Neural cell (in vitro differentiated cells): ENCODE data around the gene ADCK2. TPM values are rescaled to one million over a fixed set of nuclear protein-coding genes. Genes with fewer than 3 reads are reported as not detected.
"Not testable (repeated sequence)": the region's sequence is repeated elsewhere in the genome, so short reads cannot be mapped to it uniquely, and the experiment has no call there.

Source experiments
- H2AFZ ChIP-seq: fragments of 200-600, 300-800 bp; sonication (generic), shearing (Covaris generic); 2 replicates; pipeline ENCODE4 v1.6.0; 2014; ENCODE audit warnings: low read depth, mild to moderate bottlenecking, antibody characterized with exemption, low read length, moderate library complexity
- H3F3A ChIP-seq: fragments of 200-600 bp; shearing (Covaris generic); 2 replicates; pipeline ENCODE4 v1.6.1; 2016; ENCODE audit warnings: mild to moderate bottlenecking, moderate library complexity, mixed read lengths, antibody characterized with exemption, low read length; ENCODE audit not compliant: insufficient read depth, poor library complexity, severe bottlenecking
- H3K27ac ChIP-seq: fragments of 200-600, 300-800 bp; sonication (generic), shearing (Covaris generic); 2 replicates; pipeline ENCODE4 v1.5.1; 2014; ENCODE audit warnings: mild to moderate bottlenecking, low read length, moderate library complexity
- H3K27me3 ChIP-seq: fragments of 300-800, 200-600 bp; sonication (generic), shearing (Covaris generic); 2 replicates; pipeline ENCODE4 v1.6.0; 2014; ENCODE audit warnings: mild to moderate bottlenecking, low read depth, low read length, moderate library complexity; ENCODE audit not compliant: insufficient read depth
- H3K36me3 ChIP-seq: fragments of 300-800, 200-600 bp; sonication (generic), shearing (Covaris generic); 2 replicates; pipeline ENCODE4 v1.5.1; 2014; ENCODE audit warnings: mild to moderate bottlenecking, antibody characterized with exemption, low read length, moderate library complexity; ENCODE audit not compliant: insufficient read depth
- H3K4me2 ChIP-seq: fragments of 300-800, 200-600 bp; sonication (generic), shearing (Covaris generic); 2 replicates; pipeline ENCODE4 v1.6.0; 2014; ENCODE audit warnings: mild to moderate bottlenecking, low read length
- H3K4me3 ChIP-seq: fragments of 300-800, 200-600 bp; sonication (generic), shearing (Covaris generic); 2 replicates; pipeline ENCODE4 v1.5.1; 2014; ENCODE audit warnings: mild to moderate bottlenecking, low read length, moderate library complexity
- H3K79me2 ChIP-seq: fragments of 200-600 bp; shearing (Covaris generic); replicated peaks from 2 replicates; pipeline ENCODE4 v1.6.0; 2014; ENCODE audit warnings: mild to moderate bottlenecking, low read length, moderate library complexity; ENCODE audit not compliant: insufficient read depth
- H3K9ac ChIP-seq: fragments of 300-800, 200-600 bp; sonication (generic), shearing (Covaris generic); 2 replicates; pipeline ENCODE4 v1.6.1; 2016; ENCODE audit warnings: mild to moderate bottlenecking, low read length, mixed read lengths
- H3K9me2 ChIP-seq: fragments of 200-600 bp; shearing (Covaris generic); 2 replicates; pipeline ENCODE4 v1.6.1; 2016; ENCODE audit warnings: mild to moderate bottlenecking, low read length, mixed read lengths; ENCODE audit not compliant: insufficient read depth
- H3K9me3 ChIP-seq: fragments of 200-600, 300-800 bp; sonication (generic), shearing (Covaris generic); 2 replicates; pipeline ENCODE4 v1.6.1; 2016; ENCODE audit warnings: mild to moderate bottlenecking, mixed run types, low read length, moderate library complexity, mixed read lengths
- H4K20me1 ChIP-seq: fragments of 200-600 bp; shearing (Covaris generic); 2 replicates; pipeline ENCODE4 v1.6.1; 2016; ENCODE audit warnings: mild to moderate bottlenecking, mixed run types; ENCODE audit not compliant: insufficient read depth
- EP300 ChIP-seq: fragments of 450-650 bp; conservative IDR thresholded peaks from 2 replicates; pipeline ENCODE4 v1.6.1; 2014; ENCODE audit warnings: antibody characterized with exemption, mild to moderate bottlenecking, moderate library complexity; ENCODE audit not compliant: poor library complexity, severe bottlenecking
- EZH2 ChIP-seq: fragments of 200-600, 300-800 bp; shearing (Covaris generic), sonication (generic); IDR thresholded peaks from 2 replicates; pipeline ENCODE4 v1.6.1; 2014; ENCODE audit warnings: antibody characterized with exemption, low read length, borderline replicate concordance, mild to moderate bottlenecking; ENCODE audit not compliant: insufficient read depth, poor library complexity, severe bottlenecking
- MXI1 ChIP-seq: fragments of 450-650 bp; conservative IDR thresholded peaks from 2 replicates; pipeline ENCODE4 v1.6.1; 2014; ENCODE audit warnings: antibody characterized with exemption, mild to moderate bottlenecking; ENCODE audit not compliant: poor library complexity, severe bottlenecking
- POLR2AphosphoS5 ChIP-seq: IDR thresholded peaks from 2 replicates; pipeline ENCODE4 v1.6.1; 2012
- RAD21 ChIP-seq: fragments of 450-650 bp; conservative IDR thresholded peaks from 2 replicates; pipeline ENCODE4 v1.6.1; 2014; ENCODE audit warnings: antibody characterized with exemption, mild to moderate bottlenecking, moderate library complexity
- REST ChIP-seq: IDR thresholded peaks from 2 replicates; pipeline ENCODE4 v1.6.1; 2012; ENCODE audit warnings: borderline replicate concordance
- SMC3 ChIP-seq: fragments of 450-650 bp; conservative IDR thresholded peaks from 2 replicates; pipeline ENCODE4 v1.6.1; 2014; ENCODE audit warnings: antibody characterized with exemption, mild to moderate bottlenecking, moderate library complexity; ENCODE audit not compliant: poor library complexity
- TAF1 ChIP-seq: IDR thresholded peaks from 2 replicates; pipeline ENCODE4 v1.6.1; 2012; ENCODE audit warnings: low read depth
- polyA plus RNA-seq: library from polyadenylated mRNA; depleted of rRNA; stranded (reverse); fragments of >200 nt; gene quantifications from 2 replicates; pipeline ENCODE4 v1.2.3, GENCODE V29; 2014
- TF ChIP-seq, protein P1 (sequence below): fragments of 450-650 bp; IDR thresholded peaks from 2 replicates; pipeline ENCODE4 v1.5.1; 2014; ENCODE audit warnings: antibody characterized with exemption, mild to moderate bottlenecking, moderate library complexity; ENCODE audit not compliant: poor library complexity, severe bottlenecking

The ADCK2 gene
- polyA plus RNA-seq, 1 donor from 2014 or later = 20.2 TPM

DNA sequence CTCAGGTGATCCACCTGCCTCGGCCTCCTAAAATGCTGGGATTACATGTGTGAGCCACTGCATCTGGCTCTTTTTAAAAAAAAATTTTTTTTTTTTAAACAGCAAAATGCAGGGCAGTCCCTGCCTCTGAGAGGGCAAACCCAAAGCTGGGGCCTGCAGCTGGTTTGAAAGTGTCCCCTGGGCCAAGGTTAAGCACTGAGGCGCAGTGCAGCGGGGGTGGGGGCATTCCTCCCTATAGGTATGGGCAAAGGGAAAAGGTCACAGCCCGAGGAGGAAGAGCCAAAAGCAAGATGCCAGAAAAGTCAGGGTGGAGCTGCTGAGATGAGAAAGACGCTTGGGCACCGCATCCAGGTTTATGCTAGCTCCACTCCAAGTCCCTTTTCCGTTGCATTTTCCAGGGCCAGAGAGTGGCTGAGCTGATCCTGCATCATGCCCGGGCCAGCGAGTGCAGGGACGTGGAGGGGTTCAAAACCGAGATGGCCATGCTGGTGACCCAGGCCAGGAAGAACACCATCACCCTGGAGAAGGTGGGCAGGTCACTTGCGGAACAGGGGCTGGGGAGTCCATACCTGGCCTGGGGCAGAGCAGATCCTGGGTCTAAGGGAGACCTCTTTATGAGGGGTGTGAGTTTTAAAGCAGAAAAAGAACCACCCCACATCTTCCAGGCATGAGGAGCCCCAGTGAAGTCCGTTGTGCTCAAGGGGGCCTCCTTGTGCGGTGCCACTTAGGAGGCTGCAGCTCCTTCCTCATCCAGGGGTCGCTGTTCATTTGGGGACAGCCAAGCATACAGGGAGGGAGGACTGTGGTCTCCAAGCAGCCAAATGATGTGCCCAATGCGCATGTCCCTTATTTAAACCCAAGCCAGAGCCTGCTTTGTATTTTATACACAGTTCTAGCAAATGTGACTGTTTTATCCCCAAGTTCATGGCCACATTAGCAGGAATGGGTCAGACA lies 16.7 kb downstream of the ADCK2 start:
- Histone ChIP-seq H3K36me3 (no peaks in the 10 kb centered on the region), H3K9me3 (no peaks in the 10 kb centered on the region), H3K27me3 (no peaks in the 10 kb centered on the region), H3F3A (no peaks in the 10 kb centered on the region), H2AFZ (no peak overlapping the region), H3K4me3 (no peak overlapping the region), H3K79me2 (no peaks in the 10 kb centered on the region), H4K20me1 (no peaks in the 10 kb centered on the region), H3K27ac (no peak overlapping the region), H3K4me2 (no peak overlapping the region), H3K9ac (no peak overlapping the region), H3K9me2 (no peaks in the 10 kb centered on the region)
- no peak for TF ChIP-seq MXI1
- no peak for TF ChIP-seq REST
- no peak for TF ChIP-seq RAD21
- no peak for TF ChIP-seq SMC3
- TF ChIP-seq TAF1 = no peak
- no peak for TF ChIP-seq POLR2AphosphoS5
- TF ChIP-seq, protein P1, sequence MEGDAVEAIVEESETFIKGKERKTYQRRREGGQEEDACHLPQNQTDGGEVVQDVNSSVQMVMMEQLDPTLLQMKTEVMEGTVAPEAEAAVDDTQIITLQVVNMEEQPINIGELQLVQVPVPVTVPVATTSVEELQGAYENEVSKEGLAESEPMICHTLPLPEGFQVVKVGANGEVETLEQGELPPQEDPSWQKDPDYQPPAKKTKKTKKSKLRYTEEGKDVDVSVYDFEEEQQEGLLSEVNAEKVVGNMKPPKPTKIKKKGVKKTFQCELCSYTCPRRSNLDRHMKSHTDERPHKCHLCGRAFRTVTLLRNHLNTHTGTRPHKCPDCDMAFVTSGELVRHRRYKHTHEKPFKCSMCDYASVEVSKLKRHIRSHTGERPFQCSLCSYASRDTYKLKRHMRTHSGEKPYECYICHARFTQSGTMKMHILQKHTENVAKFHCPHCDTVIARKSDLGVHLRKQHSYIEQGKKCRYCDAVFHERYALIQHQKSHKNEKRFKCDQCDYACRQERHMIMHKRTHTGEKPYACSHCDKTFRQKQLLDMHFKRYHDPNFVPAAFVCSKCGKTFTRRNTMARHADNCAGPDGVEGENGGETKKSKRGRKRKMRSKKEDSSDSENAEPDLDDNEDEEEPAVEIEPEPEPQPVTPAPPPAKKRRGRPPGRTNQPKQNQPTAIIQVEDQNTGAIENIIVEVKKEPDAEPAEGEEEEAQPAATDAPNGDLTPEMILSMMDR = no peak
- TF ChIP-seq EZH2 = no peak
- TF ChIP-seq EP300 = no peak

- Histone ChIP-seq H3K27ac (no peak overlapping the region), H3K4me3 (no peak overlapping the region), H3K9me3 (no peaks in the 10 kb centered on the region), H3K27me3 (no peaks in the 10 kb centered on the region), H3K36me3 (no peaks in the 10 kb centered on the region), H3K9ac (no peak overlapping the region), H3K4me2 (no peak overlapping the region), H3F3A (no peaks in the 10 kb centered on the region), H4K20me1 (no peaks in the 10 kb centered on the region), H3K9me2 (no peaks in the 10 kb centered on the region), H3K79me2 (no peaks in the 10 kb centered on the region), H2AFZ (no peak overlapping the region)
- TF ChIP-seq TAF1 = no peak
- no peak for TF ChIP-seq REST
- no peak for TF ChIP-seq EP300
- TF ChIP-seq, protein P1 = no peak
- no peak for TF ChIP-seq POLR2AphosphoS5
- TF ChIP-seq MXI1 = no peak
- TF ChIP-seq EZH2 = no peak
- TF ChIP-seq SMC3 = no peak
- TF ChIP-seq RAD21 = no peak
Observed at GRCh38 chr7:140691376-140692045, 18.8 kb downstream of the ADCK2 start.

GRCh38 chr7:140693849-140694248 lies 21.1 kb downstream of the ADCK2 start:
- H3F3A ChIP-seq, H3K9ac ChIP-seq, H3K9me3 ChIP-seq, H2AFZ ChIP-seq, H3K27me3 ChIP-seq, H3K4me2 ChIP-seq, H3K9me2 ChIP-seq, H3K4me3 ChIP-seq, H3K36me3 ChIP-seq, H3K27ac ChIP-seq, H4K20me1 ChIP-seq: not testable (repeated sequence)
- peaks cover 10% of the 10 kb centered on the region for H3K79me2 ChIP-seq
